ENCODE measurements around the gene SFXN5.

The SFXN5 gene

GRCh38 chr2:73018188-73018825, 53.2 kb downstream of the SFXN5 start:
- DNase-seq (ENCODE audit: low spot score) = no peak

GRCh38 chr2:73013936-73014335, 57.6 kb downstream of the SFXN5 start:
- DNase-seq (ENCODE audit: low spot score) = no peak

- no peak for DNase-seq (ENCODE audit: low spot score)
These were observed 62.2 kb downstream of the SFXN5 start for GRCh38 chr2:73009177-73009839.

- no peak for DNase-seq (ENCODE audit: low spot score)
These were observed 62.8 kb downstream of the SFXN5 start for GRCh38 chr2:73008766-73009135.

DNA sequence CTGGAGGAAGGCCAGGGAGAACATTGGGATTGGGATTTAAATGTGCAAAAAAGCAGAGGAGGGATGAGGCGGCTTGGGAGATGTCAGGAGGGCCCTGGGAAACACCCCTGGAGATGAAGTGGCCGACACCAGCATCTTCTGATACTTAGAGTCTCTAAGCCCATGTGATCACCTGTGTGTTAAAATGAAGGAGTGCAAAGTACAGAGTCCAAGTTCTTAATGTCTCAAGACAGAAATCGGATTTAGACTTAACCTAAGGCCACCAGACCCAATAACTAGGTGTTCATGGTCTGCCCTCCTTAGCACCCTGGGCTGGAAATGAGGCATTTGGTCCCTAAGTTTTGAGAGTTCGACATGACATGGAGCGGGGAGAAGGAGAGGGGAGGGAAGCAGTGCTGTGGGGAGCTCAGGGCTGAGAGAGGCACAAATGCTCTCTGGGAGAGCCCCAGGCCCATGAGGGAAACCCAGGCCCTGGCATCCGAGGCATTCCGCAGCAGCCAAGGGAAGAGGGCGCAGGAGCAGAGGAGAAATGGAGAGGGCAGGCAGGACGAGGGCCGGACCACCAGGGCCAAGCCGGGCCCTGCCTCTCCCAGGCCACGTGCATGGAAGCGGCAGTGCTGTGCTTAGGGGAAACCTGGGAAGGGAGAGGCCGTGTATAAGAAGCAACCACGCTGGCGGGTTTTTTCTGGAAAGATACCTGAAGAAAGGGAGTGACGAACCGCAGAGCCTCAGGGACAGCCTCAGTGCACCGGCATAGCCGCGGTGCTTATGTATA, 63.3 kb downstream of the SFXN5 start:
- no peak for DNase-seq (ENCODE audit: low spot score)

DNA sequence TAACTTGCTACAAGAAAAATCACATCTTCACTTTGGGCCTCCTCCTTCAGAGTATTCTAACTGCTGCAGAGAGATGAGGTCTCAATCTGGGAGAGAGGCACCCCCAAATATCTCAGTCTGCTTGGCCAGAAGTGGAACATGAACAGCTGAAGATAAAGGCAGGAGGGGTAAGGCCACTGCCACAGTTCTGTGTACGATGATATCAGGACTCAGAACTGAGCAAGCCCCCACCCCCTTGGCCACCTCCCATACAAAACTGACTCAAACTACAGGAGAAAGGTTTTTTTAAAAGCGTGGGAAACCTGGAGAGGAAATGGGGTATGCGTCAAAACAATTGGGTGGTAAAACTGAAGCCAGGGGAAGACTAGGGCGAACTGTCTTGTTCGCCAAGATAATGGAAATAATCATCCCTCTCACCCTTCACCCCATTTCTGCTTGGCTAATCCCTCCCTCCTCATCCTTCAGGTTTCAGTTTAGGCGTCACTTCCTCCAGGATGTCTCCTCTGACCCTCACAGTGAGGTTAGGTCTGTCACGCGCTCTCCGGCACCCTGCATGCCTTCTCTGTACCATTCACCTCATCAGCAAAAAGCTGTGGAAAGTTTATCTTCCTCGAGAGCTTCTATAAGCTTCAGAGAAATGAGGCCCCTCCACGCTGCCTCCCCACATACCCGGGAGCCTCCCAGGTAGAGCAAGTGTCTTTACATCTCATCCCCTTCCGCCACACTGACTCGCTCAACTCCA, 64.4 kb downstream of the SFXN5 start:
- DNase-seq (ENCODE audit: low spot score) = no peak

GRCh38 chr2:73004889-73005596, 66.5 kb downstream of the SFXN5 start:
- no peak for DNase-seq (ENCODE audit: low spot score)

- DNase-seq (ENCODE audit: low spot score) = no peak
These were observed 67.0 kb downstream of the SFXN5 start for GRCh38 chr2:73004466-73004865.

- no peak for DNase-seq (ENCODE audit: low spot score)
These were observed 68.5 kb downstream of the SFXN5 start for GRCh38 chr2:73003027-73003426.

DNA sequence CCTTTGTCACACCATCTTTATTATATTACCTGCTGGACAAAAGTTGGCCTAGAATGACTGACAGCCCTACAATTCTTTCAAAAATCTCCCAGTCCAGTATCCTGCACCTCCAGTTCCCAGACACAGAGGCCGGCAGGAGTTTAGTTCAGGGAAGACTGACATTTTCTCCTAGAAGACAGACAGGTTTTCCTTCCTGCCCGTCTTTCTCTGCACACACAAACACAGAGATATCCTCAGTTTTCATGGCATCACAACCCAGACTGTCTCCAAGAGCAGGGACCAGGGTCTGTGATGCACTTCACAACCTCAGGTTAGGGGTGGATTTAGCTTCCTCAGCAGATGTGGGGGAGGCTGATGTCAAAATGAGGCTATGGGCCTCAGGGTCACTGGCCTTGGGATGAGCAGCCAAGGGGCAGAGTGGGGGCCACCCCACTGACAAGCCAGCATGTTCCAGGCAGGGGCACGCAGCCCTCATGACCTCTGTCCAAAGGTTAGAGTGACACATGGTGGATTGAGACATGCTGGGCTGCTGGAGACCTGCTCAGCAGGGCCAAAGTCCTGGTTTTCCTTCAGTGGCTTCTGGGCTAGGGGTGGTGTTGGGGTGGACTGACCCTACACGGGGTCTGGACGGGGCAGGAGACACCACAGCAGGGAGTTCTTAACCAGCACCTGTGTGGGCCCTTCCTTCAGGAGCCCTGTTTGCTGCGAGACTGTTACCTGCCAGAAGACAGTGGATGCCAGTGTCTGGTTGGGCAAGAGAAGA, 70.5 kb downstream of the SFXN5 start:
- no peak for DNase-seq (ENCODE audit: low spot score)

GRCh38 chr2:72999729-73000725, 71.5 kb downstream of the SFXN5 start:
- DNase-seq (ENCODE audit: low spot score) = no peak

- no peak for DNase-seq (ENCODE audit: low spot score)
These were observed 72.8 kb downstream of the SFXN5 start for GRCh38 chr2:72998724-72999123.

DNA sequence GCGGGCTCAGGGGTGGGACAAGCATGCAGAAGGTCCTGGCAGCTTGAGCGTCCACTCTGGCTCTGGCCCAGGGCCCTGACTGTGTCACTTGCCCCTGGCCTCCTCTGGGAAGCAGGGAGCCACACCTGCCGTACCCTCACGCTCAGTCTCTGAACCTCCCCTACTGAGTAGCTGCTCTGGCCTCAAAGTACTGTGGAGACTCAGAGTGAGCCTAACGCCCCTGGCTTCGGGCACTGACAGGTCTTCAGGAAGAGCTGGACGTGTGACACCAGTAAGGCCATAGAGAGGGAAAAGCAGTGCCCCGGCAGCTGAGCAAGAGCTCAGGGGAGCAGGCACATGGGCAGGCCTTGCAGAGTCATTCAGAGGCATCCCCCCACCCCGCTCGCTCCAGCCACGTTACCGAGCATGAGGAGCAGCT, 73.3 kb downstream of the SFXN5 start:
- no peak for DNase-seq (ENCODE audit: low spot score)

GRCh38 chr2:72996117-72996502, 75.4 kb downstream of the SFXN5 start:
- no peak for DNase-seq (ENCODE audit: low spot score)

GRCh38 chr2:72995430-72996116, 75.9 kb downstream of the SFXN5 start:
- no peak for DNase-seq (ENCODE audit: low spot score)

DNA sequence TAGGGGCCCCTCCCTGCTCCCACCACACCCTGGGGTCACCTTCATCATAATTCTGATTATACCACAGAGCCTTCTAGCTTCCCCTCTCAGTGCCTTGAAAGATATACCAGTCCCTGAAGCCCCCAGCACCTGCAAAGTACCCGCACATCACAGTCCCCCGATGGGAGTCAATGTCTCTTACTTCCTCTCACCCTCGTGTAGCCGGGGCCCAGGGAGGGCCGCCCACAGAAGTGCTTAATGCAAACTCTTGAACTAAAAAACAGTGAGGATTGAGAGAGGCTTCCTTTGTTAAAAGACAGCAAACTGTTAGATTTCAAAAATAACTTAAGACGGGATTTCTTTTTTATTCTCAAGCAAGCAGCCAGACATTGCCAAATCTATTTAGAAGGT, 76.5 kb downstream of the SFXN5 start:
- DNase-seq (ENCODE audit: low spot score) = no peak

DNA sequence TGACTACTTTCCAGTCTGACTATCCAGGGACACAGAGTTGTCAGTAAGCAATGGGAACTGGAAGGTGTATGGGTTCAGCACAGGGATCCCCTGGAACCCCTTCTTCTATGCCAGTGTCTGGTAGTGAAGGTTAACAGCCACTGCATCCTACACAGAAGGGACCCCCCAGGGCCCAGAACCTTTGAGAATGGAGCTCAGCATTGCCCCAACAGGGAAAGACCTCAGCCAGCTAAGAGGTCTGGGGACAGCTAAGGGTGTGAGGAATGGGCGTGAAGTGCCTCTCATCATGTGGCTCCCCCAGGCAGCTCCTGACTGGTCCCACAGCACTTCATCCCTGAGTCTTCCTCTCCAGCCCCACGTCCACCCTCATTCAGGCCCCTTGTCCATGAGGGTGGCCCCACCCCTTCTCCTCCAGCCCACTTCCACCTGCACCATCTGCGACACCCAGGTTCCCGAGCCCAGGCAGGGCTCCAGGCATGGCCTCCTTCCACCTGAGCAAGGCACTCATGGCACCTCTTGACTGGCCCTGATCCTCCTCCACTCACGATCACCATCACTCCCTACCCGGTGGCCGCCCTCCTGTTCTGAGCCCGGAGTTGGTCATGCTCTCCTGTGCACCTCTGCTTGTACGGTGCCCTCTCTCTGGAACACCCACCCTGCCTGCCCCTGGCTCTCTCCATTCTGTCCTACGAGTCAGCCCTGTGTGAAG, 77.1 kb downstream of the SFXN5 start:
- no peak for DNase-seq (ENCODE audit: low spot score)

DNA sequence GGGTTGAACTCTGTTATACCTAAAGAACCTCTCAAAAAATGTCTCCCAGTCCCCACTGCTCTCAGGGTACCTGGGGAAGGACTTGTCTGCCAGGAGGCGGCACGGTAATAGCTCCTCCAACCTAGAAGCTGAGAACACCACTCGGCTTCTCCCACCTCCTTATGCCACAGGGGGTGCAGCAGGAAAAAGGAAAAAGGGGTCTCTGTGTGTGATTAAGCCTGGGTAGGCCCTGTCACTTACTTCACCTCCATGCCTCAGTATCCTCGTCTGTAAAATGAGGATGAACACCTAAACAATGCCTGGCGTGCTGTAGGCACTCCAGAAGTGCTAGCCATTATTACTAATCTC, 77.6 kb downstream of the SFXN5 start:
- no peak for DNase-seq (ENCODE audit: low spot score)

Data from COLO829 (cell line).